ENCODE data around the gene ZNF362.

DNA sequence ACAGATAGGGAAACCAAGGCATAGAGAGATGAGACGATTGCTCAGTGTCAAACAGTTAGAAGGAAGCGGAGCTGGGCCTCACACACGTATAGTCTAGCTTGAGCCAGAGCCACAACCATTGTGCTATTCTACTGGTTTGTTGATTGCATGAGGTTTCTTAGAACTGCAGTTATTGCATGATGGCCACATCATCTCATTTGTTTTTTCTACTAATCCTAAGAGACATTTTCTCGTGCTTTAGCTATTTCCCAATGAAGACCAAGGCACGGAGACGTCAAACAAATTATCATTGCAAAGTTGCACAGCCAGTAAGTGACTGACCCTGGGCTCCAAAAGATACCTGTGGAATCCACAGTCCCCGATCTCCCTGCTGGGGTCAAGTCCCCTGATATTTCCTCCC, 25.1 kb upstream of the ZNF362 start:
- TF ChIP-seq, protein P1, sequence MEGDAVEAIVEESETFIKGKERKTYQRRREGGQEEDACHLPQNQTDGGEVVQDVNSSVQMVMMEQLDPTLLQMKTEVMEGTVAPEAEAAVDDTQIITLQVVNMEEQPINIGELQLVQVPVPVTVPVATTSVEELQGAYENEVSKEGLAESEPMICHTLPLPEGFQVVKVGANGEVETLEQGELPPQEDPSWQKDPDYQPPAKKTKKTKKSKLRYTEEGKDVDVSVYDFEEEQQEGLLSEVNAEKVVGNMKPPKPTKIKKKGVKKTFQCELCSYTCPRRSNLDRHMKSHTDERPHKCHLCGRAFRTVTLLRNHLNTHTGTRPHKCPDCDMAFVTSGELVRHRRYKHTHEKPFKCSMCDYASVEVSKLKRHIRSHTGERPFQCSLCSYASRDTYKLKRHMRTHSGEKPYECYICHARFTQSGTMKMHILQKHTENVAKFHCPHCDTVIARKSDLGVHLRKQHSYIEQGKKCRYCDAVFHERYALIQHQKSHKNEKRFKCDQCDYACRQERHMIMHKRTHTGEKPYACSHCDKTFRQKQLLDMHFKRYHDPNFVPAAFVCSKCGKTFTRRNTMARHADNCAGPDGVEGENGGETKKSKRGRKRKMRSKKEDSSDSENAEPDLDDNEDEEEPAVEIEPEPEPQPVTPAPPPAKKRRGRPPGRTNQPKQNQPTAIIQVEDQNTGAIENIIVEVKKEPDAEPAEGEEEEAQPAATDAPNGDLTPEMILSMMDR (IDR thresholded peaks at IDR 0.05), result no peak
- no peak for TF ChIP-seq POLR2A (IDR thresholded peaks at IDR 0.05)
